Tibial artery (tissue), 4 donors: ENCODE measurements around the gene CLDN6.

Experiments
- DNase-seq, 2 donors: peaks; one replicate each; pipeline ENCODE4 v3.0.0-alpha.2; 2019
- H3K27ac ChIP-seq, 2 donors: fragments of 200-600 bp; sonication (generic) in 1 of 2; 1 replicate in 1 of 2; 2 replicates in 1 of 2; pipeline ENCODE4 v1.5.1; 2018 to 2019; ENCODE audit warnings: mild to moderate bottlenecking in 1 of 2
- H3K27me3 ChIP-seq, 2 donors: fragments of 200-600 bp; sonication (generic) in 1 of 2; one replicate each; pipeline versions ENCODE4 v1.5.1 to v1.6.0; 2016 to 2019
- H3K36me3 ChIP-seq, 3 donors: fragments of 200-600 bp; sonication (generic) in 2 of 3; one replicate each; pipeline ENCODE4 v1.5.1; 2016 to 2019; ENCODE audit warnings: mild to moderate bottlenecking in 2 of 3
- H3K4me1 ChIP-seq, 4 donors: fragments of 200-600 bp; sonication (generic) in 2 of 4; 1 replicate in 3 of 4; 2 replicates in 1 of 4; pipeline ENCODE4 v1.5.1; 2016 to 2019
- H3K4me3 ChIP-seq, 2 donors: fragments of 200-600 bp; sonication (generic) in 1 of 2; 1 replicate in 1 of 2; 2 replicates in 1 of 2; pipeline ENCODE4 v1.5.1; 2018 to 2019; ENCODE audit warnings: mild to moderate bottlenecking in 2 of 2
- H3K9me3 ChIP-seq, 3 donors: fragments of 200-600 bp; sonication (generic) in 1 of 3; one replicate each; pipeline ENCODE4 v1.5.1; 2016 to 2019
- intact Hi-C: fragments of 100-400 bp; cut with DNase I; formaldehyde crosslinking; loops from one replicate; pipeline ENCODE4 v1.15.0; 2023; ENCODE audit warnings: low total_unique reads
- TF ChIP-seq, protein P1 (sequence below), 2 experiments: fragments of 200-600 bp in 1 of 2; fragments of 450-650 bp in 1 of 2; IDR thresholded peaks; one replicate each; pipeline ENCODE4 v1.5.1; 2017 to 2019; ENCODE audit warnings: antibody characterized with exemption in 2 of 2, mild to moderate bottlenecking in 1 of 2, moderate library complexity in 1 of 2

CLDN6 gene

DNA sequence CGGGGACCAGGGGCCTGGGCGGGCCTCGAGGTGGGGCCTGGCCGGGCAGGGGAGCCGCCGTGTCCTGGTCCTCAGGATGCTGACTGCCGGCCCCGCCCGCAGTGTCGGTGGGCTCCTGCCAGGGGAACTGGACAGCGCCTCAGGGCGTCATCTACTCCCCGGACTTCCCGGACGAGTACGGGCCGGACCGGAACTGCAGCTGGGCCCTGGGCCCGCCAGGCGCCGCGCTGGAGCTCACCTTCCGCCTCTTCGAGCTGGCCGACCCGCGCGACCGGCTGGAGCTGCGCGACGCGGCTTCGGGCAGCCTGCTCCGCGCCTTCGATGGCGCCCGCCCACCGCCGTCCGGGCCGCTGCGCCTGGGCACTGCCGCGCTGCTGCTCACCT lies 51.2 kb downstream of the CLDN6 start:
- no peaks in the 10 kb centered on the region for H3K36me3 ChIP-seq
- intact Hi-C loops = no loop called here

GRCh38 chr16:2966043-2966807 lies 51.8 kb downstream of the CLDN6 start:
- Histone ChIP-seq H3K4me3 (peak overlapping the region in 1 of 2 donors; percentile 31), H3K27me3 (peaks cover 18 to 82% of the 10 kb centered on the region in 2 donors), H3K27ac (no peak overlapping the region), H3K36me3 (no peaks in the 10 kb centered on the region), H3K9me3 (no peaks in the 10 kb centered on the region), H3K4me1 (peaks cover 8 to 78% (median 55%) of the 10 kb centered on the region in 4 donors)
- TF ChIP-seq, protein P1, sequence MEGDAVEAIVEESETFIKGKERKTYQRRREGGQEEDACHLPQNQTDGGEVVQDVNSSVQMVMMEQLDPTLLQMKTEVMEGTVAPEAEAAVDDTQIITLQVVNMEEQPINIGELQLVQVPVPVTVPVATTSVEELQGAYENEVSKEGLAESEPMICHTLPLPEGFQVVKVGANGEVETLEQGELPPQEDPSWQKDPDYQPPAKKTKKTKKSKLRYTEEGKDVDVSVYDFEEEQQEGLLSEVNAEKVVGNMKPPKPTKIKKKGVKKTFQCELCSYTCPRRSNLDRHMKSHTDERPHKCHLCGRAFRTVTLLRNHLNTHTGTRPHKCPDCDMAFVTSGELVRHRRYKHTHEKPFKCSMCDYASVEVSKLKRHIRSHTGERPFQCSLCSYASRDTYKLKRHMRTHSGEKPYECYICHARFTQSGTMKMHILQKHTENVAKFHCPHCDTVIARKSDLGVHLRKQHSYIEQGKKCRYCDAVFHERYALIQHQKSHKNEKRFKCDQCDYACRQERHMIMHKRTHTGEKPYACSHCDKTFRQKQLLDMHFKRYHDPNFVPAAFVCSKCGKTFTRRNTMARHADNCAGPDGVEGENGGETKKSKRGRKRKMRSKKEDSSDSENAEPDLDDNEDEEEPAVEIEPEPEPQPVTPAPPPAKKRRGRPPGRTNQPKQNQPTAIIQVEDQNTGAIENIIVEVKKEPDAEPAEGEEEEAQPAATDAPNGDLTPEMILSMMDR (IDR thresholded peaks at IDR 0.05) = no peak
- intact Hi-C loops = no loop called here
- no peak for DNase-seq

More for the DNA sequence above, 51.2 kb downstream of the CLDN6 start:
- TF ChIP-seq, protein P1 (IDR thresholded peaks at IDR 0.05) = no peak
- no peak for DNase-seq
- no peak overlapping the region for H3K27ac ChIP-seq
- peaks cover 8 to 78% (median 55%) of the 10 kb centered on the region in 4 donors for H3K4me1 ChIP-seq
- no peaks in the 10 kb centered on the region for H3K9me3 ChIP-seq
- peaks cover 18 to 76% of the 10 kb centered on the region in 2 donors for H3K27me3 ChIP-seq
- H3K4me3 ChIP-seq = peak overlapping the region in 1 of 2 donors; percentile 31
